ENCODE measurements around the gene SRC.

SRC gene

GRCh38 chr20:37449276-37449675 is 103.3 kb downstream of the SRC start:
- FAIRE-seq: no peak
- TF ChIP-seq, protein P1, sequence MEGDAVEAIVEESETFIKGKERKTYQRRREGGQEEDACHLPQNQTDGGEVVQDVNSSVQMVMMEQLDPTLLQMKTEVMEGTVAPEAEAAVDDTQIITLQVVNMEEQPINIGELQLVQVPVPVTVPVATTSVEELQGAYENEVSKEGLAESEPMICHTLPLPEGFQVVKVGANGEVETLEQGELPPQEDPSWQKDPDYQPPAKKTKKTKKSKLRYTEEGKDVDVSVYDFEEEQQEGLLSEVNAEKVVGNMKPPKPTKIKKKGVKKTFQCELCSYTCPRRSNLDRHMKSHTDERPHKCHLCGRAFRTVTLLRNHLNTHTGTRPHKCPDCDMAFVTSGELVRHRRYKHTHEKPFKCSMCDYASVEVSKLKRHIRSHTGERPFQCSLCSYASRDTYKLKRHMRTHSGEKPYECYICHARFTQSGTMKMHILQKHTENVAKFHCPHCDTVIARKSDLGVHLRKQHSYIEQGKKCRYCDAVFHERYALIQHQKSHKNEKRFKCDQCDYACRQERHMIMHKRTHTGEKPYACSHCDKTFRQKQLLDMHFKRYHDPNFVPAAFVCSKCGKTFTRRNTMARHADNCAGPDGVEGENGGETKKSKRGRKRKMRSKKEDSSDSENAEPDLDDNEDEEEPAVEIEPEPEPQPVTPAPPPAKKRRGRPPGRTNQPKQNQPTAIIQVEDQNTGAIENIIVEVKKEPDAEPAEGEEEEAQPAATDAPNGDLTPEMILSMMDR (IDR thresholded peaks at IDR 0.05; ENCODE audit: insufficient read depth, missing control alignments): no peak

DNA sequence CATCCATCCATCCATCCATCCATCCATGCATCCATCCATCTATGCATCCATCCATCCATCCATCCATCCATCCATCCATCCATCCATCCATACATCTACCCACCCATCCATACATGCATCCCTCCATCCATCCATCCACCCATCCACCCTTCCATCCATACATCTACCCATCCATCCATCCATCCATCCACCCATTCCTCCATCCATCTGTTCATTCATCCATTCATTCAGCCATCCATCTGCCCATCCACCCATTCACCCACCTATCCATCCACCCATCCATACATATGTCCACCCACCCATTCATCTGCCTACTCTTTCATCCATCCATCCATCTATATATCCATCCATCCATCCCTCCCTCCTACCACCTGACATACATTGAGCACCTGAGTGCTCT is 104.4 kb downstream of the SRC start:
- FAIRE-seq: no peak
- TF ChIP-seq, protein P1 (IDR thresholded peaks at IDR 0.05; ENCODE audit: insufficient read depth, missing control alignments): no peak
- no peak for DNase-seq (ENCODE audit: insufficient read length, low spot score)

More at GRCh38 chr20:37449276-37449675, 103.3 kb downstream of the SRC start:
- no peak for DNase-seq (ENCODE audit: insufficient read length, low spot score)

- DNase-seq (ENCODE audit: insufficient read length, low spot score) (no peak), FAIRE-seq (no peak)
- TF ChIP-seq, protein P1 (IDR thresholded peaks at IDR 0.05; ENCODE audit: insufficient read depth, missing control alignments): no peak
Measured at GRCh38 chr20:37451616-37452015, 105.7 kb downstream of the SRC start.

- DNase-seq (ENCODE audit: insufficient read length, low spot score): no peak
- TF ChIP-seq, protein P1 (IDR thresholded peaks at IDR 0.05; ENCODE audit: insufficient read depth, missing control alignments): no peak
- no peak for FAIRE-seq
Measured at GRCh38 chr20:37452236-37452635, 106.3 kb downstream of the SRC start.

DNA sequence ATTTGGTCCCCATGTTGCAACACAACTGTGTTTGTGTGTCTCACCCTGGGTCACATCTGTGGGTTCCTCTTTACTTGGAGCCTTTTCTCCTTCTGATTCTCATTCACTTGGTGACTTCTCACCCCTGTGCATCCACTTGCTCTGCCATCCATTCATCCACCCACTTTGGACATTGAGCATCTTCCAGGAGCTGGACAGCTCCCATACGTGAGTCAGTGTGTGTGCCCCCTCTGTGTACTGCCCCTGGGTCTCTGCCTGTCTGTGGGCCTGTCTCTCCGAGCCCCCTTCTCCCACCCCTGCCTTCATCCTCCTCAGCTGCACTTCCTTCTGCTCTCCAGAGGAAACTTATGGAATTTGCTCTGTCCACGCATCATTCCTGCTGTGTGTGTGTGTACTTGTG is 107.3 kb downstream of the SRC start:
- DNase-seq (ENCODE audit: insufficient read length, low spot score) (no peak), FAIRE-seq (no peak)
- TF ChIP-seq, protein P1 (IDR thresholded peaks at IDR 0.05; ENCODE audit: insufficient read depth, missing control alignments): no peak

DNA sequence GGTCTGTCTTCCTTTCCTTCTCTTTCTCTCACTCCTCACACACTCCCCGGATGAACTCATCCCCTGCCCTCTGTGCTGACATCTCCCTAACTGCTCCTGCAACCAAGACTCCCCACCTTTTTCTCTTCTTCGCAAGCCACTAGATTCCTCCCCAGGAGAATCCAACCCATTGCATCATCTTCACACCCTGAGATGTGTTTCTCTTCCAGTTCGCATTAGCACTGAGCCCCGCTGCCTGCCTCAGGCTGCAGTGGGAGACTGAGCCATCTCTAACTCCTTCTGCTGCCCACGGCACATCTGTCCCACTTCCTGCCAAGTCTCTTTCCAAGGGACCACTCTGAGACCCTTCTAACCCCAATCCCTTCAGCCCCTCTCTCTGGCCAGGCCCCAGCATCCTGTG is 107.9 kb downstream of the SRC start:
- DNase-seq (ENCODE audit: insufficient read length, low spot score) (no peak), FAIRE-seq (no peak)
- TF ChIP-seq, protein P1 (IDR thresholded peaks at IDR 0.05; ENCODE audit: insufficient read depth, missing control alignments): no peak

DNA sequence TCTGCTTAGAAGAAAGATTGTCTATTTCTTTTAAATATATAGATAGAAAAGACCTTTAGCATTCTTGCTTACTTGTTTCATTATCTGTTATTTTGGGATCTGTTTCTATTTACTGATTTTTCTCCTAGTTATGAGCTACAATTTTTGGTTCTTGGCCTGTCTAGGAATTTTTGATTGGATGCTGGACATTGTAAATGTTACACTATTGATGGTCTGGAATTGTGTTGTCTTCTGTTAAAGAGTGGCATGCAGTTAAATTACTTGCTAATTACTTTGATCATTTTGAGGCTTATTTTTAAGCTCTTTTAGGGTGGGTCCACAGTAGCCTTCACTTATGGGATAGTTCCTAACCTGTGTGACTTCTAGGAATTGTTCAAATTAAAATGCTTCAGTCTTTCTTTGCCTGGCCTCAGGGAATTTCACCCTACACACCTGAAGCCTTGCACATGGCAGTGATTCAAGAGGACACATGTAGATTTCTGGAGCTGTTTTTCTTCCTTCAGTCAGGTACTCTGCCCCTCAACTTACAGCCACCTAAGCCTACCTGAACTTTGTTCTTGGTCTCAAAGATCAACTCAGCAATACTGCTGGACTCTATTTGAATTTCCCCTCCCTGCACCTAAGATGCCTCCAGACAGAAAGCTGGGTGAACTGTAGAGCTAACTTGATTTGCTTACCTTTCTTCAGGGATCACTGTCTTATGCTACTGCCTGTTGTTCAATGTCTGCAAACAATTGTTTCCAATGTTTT is 108.9 kb downstream of the SRC start:
- no peak for FAIRE-seq
- no peak for DNase-seq (ENCODE audit: insufficient read length, low spot score)
- TF ChIP-seq, protein P1 (IDR thresholded peaks at IDR 0.05; ENCODE audit: insufficient read depth, missing control alignments): no peak
